DND-41 (cell line): ENCODE measurements around the gene ZBTB49.

Experiments used
- ATAC-seq: fragments of 200-7000 bp; cut with Tn5 transposase; 3 replicates; pipeline ENCODE4 v1.9.1; 2021; ENCODE audit warnings: low read depth; ENCODE audit not compliant: insufficient read depth
- DNase-seq: peaks from one replicate; pipeline ENCODE4 v3.0.0-alpha.2; 2020
- H2AFZ ChIP-seq: 2 replicates; pipeline ENCODE4 v1.6.0; 2012; ENCODE audit warnings: low read depth, low read length
- H3K27ac ChIP-seq: 2 replicates; pipeline ENCODE4 v1.5.1; 2012; ENCODE audit warnings: low read length, inconsistent platforms
- H3K27me3 ChIP-seq: fragments of 200-600 bp; sonication (generic); 2 replicates; pipeline ENCODE4 v1.6.0; 2012; ENCODE audit warnings: low read length, mild to moderate bottlenecking, inconsistent platforms; ENCODE audit not compliant: insufficient read depth, poor library complexity
- H3K36me3 ChIP-seq: 2 replicates; pipeline ENCODE4 v1.5.1; 2012; ENCODE audit warnings: low read length, inconsistent platforms; ENCODE audit not compliant: insufficient read depth
- H3K4me1 ChIP-seq: 2 replicates; pipeline ENCODE4 v1.5.1; 2012; ENCODE audit warnings: mild to moderate bottlenecking, low read length; ENCODE audit not compliant: insufficient read depth
- H3K4me2 ChIP-seq: 2 replicates; pipeline ENCODE4 v1.6.0; 2012; ENCODE audit warnings: mild to moderate bottlenecking, moderate library complexity, low read length, inconsistent platforms; ENCODE audit not compliant: insufficient read depth
- H3K4me3 ChIP-seq, 2 experiments: fragments of 200-600 bp in 1 of 2; shearing (Covaris generic) in 1 of 2; 2 replicates each; pipeline ENCODE4 v1.5.1; 2012 to 2016; ENCODE audit warnings: inconsistent platforms in 2 of 2, low read length in 2 of 2, mild to moderate bottlenecking in 2 of 2, low read depth in 1 of 2, moderate library complexity in 1 of 2
- H3K79me2 ChIP-seq: 2 replicates; pipeline ENCODE4 v1.6.0; 2012; ENCODE audit warnings: low read length, inconsistent platforms; ENCODE audit not compliant: insufficient read depth
- H3K9ac ChIP-seq: 2 replicates; pipeline ENCODE4 v1.6.0; 2012; ENCODE audit warnings: low read depth, mild to moderate bottlenecking, inconsistent platforms, low read length, moderate library complexity
- H3K9me3 ChIP-seq: 2 replicates; pipeline ENCODE4 v1.5.1; 2012; ENCODE audit warnings: low read length, moderate library complexity, mild to moderate bottlenecking, inconsistent platforms; ENCODE audit not compliant: insufficient read depth, severe bottlenecking
- H4K20me1 ChIP-seq: 2 replicates; pipeline ENCODE4 v1.6.0; 2012; ENCODE audit warnings: low read length; ENCODE audit not compliant: insufficient read depth
- EZH2 ChIP-seq: IDR thresholded peaks from 3 replicates; pipeline ENCODE4 v1.6.1; 2012; ENCODE audit warnings: borderline replicate concordance, low read depth, mild to moderate bottlenecking, moderate library complexity, low read length, inconsistent platforms; ENCODE audit not compliant: severe bottlenecking
- TF ChIP-seq, protein P1 (sequence below): IDR thresholded peaks from 2 replicates; pipeline ENCODE4 v1.5.1; 2012; ENCODE audit warnings: borderline replicate concordance, low read length, moderate library complexity, mild to moderate bottlenecking; ENCODE audit not compliant: poor library complexity, severe bottlenecking; ENCODE audit errors: extremely low read depth

The ZBTB49 gene

DNA sequence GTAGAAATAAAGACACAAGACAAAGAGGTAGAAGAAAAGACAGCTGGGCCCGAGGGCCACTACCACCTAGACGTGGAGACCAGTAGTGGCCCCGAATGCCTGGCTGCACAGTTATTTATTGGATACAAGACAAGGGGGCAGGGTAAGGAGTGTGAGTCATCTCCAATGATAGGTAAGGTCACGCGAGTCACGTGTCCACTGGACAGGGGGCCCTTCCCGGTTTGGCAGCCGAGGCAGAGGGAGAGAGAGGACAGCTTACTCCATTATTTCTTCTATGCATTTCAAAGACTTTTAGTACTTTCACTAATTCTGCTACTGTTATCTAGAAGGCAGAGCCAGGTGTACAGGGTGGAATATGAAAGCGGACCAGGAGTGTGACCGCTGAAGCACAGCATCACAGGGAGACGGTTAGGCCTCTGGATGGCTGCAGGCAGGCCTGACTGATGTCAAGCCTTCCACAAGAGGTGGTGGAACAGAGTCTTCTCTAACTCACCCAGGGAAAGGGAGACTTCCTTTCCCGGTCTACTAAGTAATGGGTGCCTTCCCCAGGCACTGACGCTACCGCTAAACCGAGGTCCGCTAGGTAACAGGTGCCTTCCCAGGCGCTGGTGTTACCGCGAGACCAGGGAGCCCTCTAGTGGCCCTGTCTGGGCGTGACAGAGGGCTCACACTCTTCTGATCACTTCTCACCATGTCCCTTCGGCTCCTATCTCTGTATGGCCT is 44.9 kb downstream of the ZBTB49 start:
- Histone ChIP-seq H3K9me3 (no peaks in the 10 kb centered on the region), H4K20me1 (no peaks in the 10 kb centered on the region), H3K27ac (no peak overlapping the region), H3K79me2 (no peaks in the 10 kb centered on the region), H3K4me1 (no peaks in the 10 kb centered on the region), H3K9ac (no peak overlapping the region), H3K36me3 (no peaks in the 10 kb centered on the region), H3K4me3 (no peak overlapping the region), H2AFZ (no peak overlapping the region), H3K27me3 (no peaks in the 10 kb centered on the region), H3K4me2 (no peak overlapping the region)
- TF ChIP-seq, protein P1, sequence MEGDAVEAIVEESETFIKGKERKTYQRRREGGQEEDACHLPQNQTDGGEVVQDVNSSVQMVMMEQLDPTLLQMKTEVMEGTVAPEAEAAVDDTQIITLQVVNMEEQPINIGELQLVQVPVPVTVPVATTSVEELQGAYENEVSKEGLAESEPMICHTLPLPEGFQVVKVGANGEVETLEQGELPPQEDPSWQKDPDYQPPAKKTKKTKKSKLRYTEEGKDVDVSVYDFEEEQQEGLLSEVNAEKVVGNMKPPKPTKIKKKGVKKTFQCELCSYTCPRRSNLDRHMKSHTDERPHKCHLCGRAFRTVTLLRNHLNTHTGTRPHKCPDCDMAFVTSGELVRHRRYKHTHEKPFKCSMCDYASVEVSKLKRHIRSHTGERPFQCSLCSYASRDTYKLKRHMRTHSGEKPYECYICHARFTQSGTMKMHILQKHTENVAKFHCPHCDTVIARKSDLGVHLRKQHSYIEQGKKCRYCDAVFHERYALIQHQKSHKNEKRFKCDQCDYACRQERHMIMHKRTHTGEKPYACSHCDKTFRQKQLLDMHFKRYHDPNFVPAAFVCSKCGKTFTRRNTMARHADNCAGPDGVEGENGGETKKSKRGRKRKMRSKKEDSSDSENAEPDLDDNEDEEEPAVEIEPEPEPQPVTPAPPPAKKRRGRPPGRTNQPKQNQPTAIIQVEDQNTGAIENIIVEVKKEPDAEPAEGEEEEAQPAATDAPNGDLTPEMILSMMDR = peak; percentile 75
- no peak for TF ChIP-seq EZH2
- peak; percentile 62 for DNase-seq
- ATAC-seq = peak; percentile 90

DNA sequence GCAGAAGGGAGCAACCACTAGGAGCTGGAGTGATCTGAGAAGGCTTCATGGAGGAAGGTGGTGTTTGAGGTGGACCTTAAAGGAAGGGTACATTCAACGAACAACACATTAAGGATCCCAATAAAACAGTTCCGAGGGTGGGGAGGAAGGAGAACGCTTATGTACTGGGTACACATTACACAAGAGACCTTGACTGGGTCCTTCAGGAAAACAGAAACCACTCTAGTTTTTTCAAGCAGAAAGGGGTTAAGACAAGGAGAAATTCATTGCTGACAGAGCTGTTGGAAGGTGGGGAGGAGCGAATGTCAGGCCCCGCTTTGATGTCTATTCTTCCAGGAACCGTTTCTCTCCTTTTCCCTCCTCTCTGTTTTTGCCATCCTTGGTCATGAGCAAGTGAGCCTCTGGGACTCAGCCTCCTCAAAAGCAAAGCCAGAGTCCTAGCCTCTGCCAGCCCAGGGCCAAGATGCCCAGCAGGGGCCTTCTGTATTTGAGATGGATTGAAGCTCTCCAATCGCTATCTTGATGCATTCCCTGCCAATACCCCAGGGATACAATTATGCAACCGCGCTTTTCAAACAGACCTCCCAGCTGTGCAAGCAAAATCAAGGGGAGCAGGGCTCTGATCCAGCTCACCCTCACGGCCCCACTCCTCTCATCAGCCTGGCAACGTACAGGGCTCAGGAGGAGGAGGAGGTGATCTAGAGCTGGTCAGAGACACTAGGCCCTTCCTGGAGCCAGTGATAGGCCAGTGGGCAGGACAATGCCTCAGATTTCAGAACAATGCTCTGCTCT is 48.4 kb downstream of the ZBTB49 start:
- Histone ChIP-seq H3K79me2 (no peaks in the 10 kb centered on the region), H2AFZ (no peak overlapping the region), H4K20me1 (no peaks in the 10 kb centered on the region), H3K36me3 (no peaks in the 10 kb centered on the region), H3K4me2 (no peak overlapping the region), H3K4me3 (no peak overlapping the region), H3K27me3 (no peaks in the 10 kb centered on the region), H3K4me1 (no peaks in the 10 kb centered on the region), H3K9me3 (no peaks in the 10 kb centered on the region), H3K27ac (no peak overlapping the region), H3K9ac (no peak overlapping the region)
- TF ChIP-seq, protein P1 = no peak
- TF ChIP-seq EZH2 = no peak
- DNase-seq = no peak
- ATAC-seq = no peak

DNA sequence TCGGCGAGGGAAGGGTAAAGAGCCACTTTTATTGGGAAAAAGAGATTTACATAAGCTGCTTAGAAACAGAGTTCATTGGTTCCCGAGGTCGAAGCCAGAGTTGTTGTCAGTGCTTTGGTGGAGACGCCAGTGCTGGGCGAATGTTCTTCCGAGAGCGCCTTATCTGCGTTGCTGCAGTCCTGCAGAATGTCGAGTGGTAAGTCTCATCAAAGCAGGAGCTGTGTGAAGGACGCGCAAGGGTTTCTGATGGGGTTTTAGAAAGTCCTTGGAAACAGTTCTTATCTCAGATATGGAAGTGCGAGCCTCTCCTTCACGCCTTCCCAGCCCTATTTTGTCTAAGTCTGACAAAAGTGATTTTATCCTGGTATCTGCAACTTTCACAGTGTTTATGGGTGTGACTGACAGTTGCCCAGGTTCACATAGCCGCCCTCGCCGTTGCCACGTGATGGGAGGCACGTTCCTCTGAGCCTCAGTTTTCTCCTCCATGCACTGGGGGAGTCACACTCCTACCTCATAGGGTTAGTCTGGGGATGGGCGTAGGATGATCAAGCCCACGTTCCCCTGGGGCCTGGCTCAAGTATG is 49.5 kb downstream of the ZBTB49 start:
- Histone ChIP-seq H3K36me3 (no peaks in the 10 kb centered on the region), H4K20me1 (no peaks in the 10 kb centered on the region), H3K27me3 (no peaks in the 10 kb centered on the region), H2AFZ (no peak overlapping the region), H3K79me2 (no peaks in the 10 kb centered on the region), H3K4me3 (no peak overlapping the region), H3K9ac (no peak overlapping the region), H3K4me1 (no peaks in the 10 kb centered on the region), H3K9me3 (no peaks in the 10 kb centered on the region), H3K4me2 (no peak overlapping the region), H3K27ac (no peak overlapping the region)
- DNase-seq = no peak
- no peak for ATAC-seq
- TF ChIP-seq, protein P1 = no peak
- TF ChIP-seq EZH2 = no peak
